Stimulated activated CD4-positive, alpha-beta T cell treated with anti-CD3 and anti-CD28 coated beads, TNF-alpha, amount 100 ng/mL, for 1 hour (primary cell): ENCODE results near the gene CLTCL1.

Experiments used
- DNase-seq, 3 donors: peaks; one replicate each; pipeline ENCODE4 v3.0.0-alpha.2; 2020; ENCODE audit warnings: low read depth in 3 of 3, low spot score in 1 of 3

The CLTCL1 gene

DNA sequence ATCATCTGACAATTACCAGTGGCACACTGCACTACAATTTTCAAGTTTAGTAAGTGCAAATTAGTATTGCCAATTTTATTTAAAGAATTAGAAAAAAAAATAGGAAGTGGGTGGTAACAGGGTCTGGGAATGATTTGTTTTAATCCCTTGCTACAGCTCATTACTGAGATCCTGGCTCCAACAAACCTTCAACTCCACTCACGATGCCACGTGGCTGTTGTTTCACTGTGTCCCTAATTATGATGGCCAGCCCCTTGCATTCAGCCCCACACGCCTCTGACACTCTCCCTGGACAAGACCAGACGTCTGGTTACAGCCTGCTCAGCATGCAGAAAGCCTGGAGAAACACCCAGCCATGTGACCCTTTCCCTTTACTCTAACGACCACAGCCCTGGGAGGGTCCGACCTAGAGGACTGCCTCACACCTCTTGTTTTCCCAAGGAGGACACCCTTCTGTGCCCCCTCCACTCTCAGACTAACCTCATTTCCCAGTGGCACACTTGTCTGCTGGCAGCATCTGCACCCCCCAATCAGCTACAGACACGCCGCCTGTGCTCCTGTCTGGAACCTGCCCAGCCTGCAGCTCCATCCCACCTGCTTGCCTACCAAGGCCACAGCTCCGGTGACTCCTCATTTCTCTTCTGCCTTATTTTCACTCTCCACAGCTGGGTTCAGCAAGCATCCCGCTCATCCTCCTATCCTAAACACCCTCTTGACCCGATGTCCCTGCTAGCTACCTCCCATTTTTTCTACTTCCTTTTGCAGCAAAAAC, 94.5 kb downstream of the CLTCL1 start:
- DNase-seq, result no peak

DNA sequence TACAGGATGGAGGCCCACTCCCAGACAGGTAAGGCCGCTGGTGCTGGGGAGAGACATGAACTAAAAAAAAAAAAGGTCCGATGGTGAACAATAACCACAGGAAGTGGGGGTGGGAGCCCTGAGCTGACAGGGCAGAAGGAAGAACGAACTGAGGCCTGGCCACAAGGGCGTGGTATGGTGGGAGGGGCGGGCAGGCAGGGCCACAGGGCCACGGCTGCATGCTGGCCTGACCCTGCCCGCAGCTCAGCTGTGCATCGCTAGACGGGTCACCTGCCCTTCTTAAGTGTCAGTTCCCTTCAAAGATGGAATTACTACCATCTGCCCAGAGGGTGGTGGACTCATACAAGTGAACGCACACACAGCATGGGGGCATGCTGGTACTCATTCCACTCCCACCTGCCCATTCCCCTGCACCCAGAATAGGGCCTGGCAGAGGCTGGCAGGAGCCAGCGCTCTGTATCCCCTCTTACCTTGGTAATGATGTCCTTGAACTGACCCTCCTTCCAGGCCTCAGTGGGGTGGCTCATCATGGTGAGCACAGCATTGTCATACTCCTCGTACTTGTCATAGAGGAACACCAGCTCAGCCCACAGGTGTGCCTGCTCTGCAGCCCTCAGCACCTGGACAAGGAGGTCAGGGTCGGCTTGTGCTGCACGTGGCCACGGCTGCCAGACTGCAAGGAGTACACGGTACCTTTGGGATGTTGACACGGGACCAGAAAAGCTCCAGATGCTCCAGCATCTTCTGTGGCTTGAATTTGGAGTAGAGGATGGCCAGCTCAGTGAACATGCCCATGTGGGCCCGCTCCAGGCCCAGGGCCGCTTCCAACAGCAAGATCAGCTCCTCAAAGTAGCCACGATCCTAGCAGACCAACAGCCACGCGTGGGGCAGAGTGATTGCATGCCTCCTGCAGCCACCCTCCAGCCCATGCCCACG, 95.5 kb downstream of the CLTCL1 start:
- DNase-seq, result no peak

DNA sequence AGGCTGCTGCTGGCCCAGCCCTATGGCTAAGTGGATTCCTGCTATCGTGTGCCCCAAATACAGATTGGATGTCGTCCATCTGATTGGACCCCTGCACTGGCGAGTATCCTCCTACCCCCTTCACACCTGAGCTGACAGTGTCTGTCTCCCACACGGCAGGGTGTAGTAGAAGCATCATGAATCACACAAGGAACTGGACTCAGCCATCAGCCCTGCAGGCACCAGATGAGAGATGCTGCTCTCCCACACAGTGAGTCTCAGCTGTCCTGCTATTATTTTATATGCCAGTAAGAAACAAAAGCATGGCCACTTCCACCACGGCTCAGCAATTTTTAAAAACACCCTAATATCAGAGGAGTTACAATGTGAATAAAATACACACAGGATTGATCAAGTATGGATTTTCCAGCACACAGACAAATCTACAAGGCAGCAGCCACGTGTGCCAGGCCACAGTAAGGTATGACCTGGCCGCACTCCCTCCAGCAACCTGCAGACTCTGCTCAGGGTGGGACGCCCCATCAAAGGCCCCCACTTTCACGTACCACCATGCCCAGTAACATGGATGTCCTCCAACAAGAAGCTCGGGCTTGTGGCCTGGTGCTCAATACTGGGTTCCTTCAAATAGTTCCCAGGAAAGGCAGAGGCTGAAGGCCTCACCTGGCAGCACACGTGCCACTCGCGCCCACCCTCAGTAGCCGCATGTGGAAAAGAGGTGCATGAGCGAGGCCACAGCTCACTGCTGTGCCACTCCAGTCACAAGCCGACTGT, 96.6 kb downstream of the CLTCL1 start:
- DNase-seq, result no peak

DNA sequence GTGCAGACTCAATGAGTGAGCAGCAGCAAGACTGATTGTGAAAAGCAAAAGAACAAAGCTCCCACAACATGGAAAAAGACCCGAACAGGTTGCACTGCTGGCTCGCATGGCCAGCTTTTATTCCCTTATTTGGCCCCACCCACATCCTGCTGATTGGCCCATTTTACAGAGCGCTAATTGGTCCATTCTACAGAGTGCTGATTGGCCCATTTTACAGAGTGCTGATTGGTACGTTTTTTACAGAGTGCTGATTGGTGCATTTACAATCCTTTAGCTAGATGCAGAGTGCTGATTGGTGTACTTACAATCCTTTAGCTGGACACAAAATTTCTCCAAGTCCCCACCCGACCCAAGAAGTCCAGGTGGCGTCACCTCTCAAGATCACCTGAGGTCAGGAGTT, 97.6 kb downstream of the CLTCL1 start:
- no peak for DNase-seq

DNA sequence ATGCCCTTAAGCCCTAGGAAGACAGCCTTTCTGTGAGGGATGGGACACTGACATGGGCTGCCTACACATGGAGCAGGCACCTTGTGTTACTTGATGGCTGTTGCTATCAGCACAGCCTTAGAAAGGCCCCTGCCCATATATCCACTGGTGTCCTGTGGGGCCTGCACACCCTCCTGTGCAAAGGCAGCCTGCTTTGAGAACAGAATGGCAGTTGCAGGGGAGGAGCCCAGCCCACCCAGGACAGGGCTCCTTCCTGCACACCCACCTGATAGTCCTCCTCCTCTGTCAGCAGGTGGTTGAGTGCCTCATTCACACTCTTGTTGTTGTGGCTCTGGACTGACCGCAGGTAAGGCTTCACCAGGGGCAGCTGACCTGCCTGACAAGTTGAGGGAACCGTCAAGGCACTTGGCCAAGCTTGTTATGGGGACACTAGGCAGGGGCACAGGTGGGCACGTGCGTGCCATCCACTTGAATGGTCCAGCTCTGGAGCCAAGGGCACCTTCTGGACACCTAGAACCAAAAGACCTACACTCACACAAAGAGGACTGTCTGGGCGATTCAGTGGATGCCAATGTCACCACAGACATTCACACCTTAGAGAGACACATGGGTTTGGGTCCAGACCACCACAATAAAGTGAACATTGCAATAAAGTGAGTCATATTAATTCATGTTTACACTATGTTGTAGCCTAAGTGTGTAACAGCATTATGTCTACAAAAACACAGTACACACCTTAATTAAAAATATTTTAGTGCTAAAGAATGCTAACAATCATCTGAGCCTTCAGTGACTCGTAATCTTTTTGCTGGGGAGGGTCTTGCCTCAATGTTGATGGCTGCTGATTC, 103.6 kb downstream of the CLTCL1 start:
- no peak for DNase-seq

DNA sequence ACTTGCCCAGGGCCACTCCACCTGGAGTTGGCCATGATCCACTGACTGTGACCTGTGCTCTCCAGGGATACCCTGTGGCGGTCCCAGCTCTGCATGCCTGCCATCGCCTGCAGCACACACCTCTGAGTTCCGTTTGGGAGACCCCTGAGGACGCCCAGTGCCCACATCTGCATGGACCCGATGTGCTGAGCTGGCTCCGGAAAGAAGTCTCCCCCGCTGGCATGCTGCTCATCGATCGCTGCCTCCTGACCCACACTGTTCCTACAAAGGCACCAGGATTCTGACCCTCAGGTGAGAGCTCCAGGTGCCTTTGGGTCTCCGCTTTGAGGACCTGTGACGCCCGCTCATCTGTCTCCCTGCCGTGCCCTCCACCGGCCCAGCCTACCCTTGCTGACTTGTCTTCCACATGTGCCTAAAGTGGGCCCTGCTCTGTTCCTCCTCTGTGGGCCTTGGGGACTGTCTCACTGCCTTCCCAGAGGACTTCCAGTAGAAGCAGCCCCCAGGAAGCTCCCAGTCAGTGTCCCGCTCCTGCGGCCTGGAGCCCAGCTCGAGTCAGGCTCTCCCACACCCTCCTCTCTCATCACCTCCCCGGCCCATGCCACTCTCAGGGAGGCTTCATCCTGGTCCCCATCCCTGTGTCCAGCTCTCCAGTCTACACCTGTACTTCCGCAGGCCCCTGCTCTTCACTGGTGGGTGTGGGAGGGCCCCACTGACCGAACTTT, 107.1 kb downstream of the CLTCL1 start:
- no peak for DNase-seq

DNA sequence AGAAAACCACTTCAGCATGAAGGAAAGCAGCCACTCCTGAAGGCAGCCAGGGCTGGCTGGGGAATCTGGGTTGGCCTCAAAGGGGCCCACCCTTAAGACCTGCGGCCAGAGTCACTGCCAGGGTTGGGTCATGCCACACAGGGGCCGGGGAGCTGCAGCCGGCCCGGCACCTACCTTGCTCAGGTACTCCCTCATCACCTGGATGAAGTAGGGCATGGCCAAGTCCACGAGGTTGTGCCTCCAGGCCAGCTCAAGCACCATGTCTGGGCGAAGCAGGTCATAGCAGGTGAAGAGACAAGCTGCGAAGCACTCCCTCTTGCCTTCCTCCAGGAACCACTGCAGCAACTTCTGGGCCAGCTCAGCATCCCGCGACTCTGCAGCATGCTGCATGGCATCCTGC, 108.3 kb downstream of the CLTCL1 start:
- DNase-seq, result no peak

DNA sequence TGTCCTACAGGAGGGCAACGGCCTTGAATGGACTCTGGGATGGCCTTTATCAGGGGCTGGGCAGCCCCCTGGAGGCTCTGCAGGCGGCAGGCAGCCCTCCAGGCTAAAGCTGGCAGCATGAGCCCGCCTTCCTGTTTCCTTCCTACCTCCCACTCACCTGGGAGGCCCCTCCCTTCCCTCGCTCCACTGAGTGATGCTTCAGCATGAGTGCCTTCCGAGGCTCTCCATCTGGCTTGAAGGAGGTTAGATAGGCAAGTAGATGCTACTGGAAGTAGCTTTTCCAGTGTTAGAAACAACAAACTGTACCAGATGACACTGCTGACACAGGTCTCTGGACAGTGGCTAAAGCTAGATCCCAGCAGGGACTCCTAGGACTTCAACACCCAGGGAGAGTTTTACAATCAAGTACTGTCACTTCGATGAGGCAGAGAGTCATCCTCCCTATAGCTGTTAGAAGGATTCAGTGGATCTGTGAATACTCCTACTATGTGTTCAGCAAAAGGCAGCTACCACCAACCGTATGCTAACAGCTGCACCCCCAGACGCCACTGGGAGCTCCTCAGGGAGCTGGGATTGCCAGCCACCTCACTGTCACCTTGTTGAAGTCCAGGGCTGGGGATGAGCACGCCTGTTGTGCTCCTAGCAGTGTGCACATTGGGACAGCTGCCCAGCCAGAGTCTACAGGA, 108.9 kb downstream of the CLTCL1 start:
- DNase-seq, result no peak

DNA sequence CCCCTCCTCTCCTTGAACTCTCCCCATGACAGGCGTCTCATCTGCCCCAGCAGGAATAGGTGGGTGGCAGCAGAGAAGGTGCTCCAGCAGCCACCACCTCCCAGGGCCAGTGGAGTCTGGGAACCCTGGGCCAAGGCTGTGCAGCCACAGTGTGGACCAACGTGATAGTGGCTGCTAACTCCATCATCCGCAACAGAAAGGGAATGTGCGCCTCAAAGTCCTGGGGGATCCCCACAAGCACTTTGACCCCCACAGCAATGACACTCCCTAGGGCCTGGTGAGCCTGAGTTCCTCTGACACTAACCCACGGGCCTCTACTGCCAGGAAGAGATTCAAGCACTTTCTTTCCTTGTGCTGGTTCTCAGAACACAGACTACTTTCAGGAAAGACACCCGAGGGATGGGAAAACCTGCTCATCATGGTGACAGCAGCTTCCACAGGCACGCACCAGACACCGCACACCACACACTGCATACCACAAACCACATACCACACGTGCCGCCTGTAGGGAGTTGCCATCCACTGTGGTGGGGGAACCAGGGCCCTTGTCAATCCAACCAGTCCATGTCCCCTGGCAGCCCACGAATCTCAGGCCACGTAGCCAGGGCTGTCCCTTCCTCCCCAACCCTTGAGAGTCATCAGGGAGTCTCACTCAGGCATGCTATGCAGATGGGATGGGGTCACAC, 109.6 kb downstream of the CLTCL1 start:
- no peak for DNase-seq

DNA sequence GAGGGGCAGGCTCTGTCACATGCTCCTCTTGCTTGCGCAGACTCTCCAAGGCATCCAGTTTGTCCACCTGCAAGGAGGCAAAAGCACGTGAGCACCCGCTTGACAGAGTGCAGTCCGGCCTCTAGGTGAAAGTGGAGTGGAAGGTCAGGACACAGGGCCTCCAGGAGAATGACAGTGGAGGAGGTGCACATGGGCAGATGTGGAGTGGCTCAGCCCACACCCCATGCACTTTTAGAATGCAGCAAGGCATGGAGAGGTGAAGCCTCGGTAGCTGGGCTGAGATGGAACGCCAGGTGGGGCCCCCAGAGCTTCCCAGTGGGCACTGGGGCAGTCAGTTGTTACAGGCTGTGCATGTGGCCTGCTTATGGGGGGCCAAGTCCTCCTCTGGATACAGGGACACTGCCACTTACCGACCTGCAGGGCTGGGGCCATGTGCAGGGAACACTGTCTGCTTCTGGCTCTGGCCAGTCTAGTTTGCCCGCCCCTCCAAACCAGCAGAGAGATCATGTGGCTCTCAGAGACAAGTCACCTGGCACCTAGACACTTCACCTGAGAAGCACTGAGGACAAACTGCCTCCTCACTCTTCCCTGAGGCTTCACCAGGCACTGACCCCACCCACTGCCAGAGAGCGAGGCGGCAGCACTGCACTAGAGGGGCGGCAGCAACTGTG, 110.6 kb downstream of the CLTCL1 start:
- no peak for DNase-seq

DNA sequence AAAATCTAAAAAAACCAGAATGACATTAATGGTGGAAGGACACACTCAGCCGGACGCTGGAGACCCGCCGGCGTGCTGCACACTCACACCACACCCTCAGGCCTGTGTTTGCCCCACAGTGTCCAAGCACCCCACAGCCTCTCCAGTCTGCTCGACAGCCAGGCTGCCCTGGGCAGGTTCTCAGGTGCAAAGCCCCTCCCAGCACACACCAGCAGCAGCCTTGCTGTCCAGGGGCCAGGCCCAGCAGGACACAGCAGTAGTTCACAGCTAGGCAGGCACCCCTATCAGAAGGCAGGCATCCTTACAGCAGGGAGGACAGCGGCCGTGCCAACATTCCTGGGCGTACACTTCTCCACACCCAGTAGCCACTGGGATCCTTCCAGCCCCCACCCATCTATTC, 111.3 kb downstream of the CLTCL1 start:
- no peak for DNase-seq

DNA sequence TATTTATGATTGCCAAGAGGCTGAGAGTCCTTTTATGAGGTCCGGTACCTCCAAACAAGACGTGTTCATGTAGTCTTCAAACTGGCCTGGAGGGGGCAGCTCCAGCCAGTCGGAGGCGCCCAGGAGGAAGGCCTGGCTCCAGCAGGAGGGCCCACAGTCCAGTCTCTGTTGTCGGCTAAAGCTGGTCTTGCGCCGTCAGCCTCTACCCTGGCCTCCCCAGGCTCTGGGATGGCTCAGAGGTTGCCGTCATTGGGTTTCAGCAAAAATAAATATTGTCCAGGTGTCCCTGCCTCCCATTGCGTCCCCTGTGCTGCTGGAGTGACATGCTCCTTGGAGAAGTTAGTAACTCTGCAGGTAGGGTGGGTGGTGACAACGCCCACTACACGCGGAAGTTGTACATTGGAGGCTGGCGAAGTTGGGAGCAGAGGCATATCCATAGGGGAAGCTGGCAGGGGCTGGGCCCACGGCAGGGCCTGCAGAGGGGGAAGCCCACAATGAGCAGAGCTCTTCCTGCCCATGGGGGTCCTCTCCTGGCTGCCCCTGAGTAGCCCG, 111.9 kb downstream of the CLTCL1 start:
- no peak for DNase-seq

DNA sequence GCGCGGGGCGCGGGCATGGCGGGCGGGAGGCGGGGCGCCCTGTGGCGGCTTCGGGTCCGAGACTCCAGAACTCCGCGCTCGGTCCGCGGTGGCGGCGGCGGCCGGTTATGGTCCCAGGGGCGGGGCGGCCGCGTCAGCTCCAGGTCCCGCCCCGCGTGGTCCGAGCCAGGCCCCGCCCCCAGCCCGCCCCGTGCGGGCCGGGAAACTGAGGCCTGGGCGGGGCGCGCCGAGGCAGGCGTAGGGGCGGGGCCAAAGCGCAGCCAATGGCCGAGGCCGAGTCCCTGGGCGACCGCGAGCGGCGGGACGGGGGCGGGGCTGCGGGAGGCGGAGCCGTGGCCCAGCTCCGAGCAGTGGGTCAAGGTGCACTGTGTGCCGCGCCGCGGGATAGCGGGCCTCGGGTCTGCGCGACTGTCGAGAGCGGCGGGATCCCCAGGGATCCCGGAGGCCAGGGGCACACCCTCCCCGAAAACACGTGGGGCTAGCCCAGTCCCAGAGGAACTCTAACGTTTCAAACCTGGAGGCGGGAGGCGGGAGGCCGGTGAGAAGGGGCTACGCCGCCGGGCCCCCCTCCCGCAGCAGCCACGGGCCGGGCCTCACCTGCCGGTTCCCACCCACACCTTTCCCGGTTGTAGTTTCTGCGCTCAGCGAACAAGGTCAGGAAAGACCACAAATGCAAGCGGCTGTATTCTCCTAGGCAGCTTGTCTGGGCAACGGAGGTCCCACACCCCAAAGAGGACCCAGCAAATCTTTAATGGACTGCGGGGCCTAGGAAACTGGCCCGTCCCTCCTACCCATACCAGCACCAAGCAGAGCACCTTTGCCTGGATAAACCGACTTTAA, 112.6 kb downstream of the CLTCL1 start, which contains the start of gene SLC25A1:
Gene SLC25A1 (minus strand): TSS at position 80 of the 840 bp plus-strand sequence. CDS start 63 bp downstream, at position 17.
- DNase-seq, result peak; percentile 34 to 78 (median 61)

DNA sequence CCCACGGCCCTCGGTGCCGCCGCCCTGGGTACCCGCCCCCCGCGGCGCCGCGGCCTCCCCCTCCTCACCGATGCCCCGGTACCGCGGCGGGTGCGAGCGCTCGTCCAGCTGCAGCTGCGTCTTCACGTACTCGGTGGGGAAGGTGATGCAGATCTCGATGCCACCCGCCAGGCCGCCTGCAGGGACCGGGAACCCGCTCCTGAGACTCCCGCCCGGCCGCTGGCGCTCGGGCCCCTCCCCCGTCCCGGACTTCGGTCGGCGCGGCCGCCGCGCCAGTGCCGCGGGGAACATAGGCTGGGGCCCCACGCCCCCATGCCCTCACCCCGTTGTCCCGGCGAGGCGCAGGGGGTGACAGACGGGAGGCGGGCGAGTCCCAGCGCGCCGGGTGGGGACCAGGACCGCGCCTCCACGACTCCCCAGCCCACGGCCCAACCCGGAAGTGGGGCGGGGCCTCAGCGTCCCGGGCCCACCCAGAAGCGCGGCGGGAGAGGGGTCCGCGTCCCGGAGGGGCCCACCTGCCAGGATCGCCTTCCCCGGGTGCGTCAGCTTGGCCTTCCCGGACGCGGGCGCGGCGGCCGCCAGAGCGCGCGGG, 113.4 kb downstream of the CLTCL1 start:
- no peak for DNase-seq

DNA sequence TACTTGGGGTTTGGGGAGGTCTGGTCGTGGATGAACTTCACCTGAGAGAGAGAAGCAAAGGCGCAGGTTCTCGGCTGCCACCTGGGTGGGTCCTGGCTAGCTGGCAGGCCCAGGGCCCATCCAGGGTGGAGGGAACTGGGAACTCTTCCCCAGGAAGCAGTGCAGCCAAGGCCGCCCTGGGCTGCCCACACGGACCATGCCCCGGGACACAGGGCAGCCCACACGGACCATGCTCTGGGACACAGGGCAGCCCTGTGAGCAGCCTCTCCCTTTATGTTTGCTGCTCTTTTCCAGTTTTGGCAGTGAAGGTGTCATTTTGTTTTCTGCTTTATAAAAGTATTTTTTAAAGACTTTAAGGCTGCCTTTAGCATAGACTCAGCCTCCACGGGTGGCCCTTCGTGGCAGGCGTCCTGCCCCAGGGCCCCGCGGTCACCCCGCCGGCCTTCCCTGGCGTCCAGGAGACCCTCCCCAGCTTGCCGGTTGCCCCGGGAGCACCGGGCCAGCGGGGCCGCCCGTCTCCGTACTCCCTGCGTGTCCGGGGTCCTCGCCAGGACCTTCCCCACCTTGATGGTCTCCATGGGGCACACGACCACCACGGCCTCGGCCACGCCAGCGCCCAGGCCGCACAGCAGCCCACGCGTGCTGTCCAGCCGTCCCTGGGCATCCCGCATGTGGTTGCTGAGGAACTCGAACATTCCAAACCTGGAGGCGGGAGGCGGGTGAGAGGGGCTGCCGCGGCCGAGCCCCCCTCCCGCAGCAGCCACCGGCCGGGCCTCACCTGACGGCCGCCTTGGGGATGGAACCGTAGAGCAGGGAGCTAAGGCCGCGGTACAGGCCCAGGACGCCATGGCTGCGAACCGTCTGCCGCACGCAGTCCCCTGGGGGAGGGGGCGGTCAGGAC, 114.1 kb downstream of the CLTCL1 start:
- no peak for DNase-seq
